Keratinocyte (primary cell): ENCODE results near the gene NIBAN1.

Experiments used
- EZH2 ChIP-seq: IDR thresholded peaks from one replicate; pipeline ENCODE4 v1.6.1; 2012; ENCODE audit warnings: inconsistent platforms, mild to moderate bottlenecking, low read length, moderate library complexity
- TF ChIP-seq, protein P1 (sequence below), 3 experiments: IDR thresholded peaks in 1 of 3; conservative IDR thresholded peaks in 1 of 3; optimal IDR thresholded peaks in 1 of 3; 2 replicates in 2 of 3; 3 replicates in 1 of 3; pipeline versions ENCODE3 to v1.5.1; 2011; ENCODE audit warnings: low read length in 3 of 3, mild to moderate bottlenecking in 3 of 3, moderate library complexity in 2 of 3, control low read depth in 1 of 3, inconsistent platforms in 1 of 3; ENCODE audit not compliant: insufficient read depth in 2 of 3; ENCODE audit errors: extremely low read depth in 1 of 3

- TF ChIP-seq, protein P1, sequence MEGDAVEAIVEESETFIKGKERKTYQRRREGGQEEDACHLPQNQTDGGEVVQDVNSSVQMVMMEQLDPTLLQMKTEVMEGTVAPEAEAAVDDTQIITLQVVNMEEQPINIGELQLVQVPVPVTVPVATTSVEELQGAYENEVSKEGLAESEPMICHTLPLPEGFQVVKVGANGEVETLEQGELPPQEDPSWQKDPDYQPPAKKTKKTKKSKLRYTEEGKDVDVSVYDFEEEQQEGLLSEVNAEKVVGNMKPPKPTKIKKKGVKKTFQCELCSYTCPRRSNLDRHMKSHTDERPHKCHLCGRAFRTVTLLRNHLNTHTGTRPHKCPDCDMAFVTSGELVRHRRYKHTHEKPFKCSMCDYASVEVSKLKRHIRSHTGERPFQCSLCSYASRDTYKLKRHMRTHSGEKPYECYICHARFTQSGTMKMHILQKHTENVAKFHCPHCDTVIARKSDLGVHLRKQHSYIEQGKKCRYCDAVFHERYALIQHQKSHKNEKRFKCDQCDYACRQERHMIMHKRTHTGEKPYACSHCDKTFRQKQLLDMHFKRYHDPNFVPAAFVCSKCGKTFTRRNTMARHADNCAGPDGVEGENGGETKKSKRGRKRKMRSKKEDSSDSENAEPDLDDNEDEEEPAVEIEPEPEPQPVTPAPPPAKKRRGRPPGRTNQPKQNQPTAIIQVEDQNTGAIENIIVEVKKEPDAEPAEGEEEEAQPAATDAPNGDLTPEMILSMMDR (optimal IDR thresholded peaks at IDR 0.05 in 1 of 3, IDR thresholded peaks at IDR 0.05 in 1 of 3, conservative IDR thresholded peaks at IDR 0.05 in 1 of 3; ENCODE audit: extremely low read depth in 1 of 3, insufficient read depth in 2 of 3, low read length in 3 of 3), result no peak
- TF ChIP-seq EZH2, result no peak
Observed at GRCh38 chr1:184974056-184974836, at the start of gene NIBAN1.
